ENCODE data around the gene PRR14.

The PRR14 gene

GRCh38 chr16:30660424-30661261, 9.9 kb downstream of the PRR14 start:
- DNase-seq: no peak

- no peak for DNase-seq
These were observed 11.7 kb downstream of the PRR14 start for GRCh38 chr16:30662449-30662848.

GRCh38 chr16:30663038-30663437, 12.3 kb downstream of the PRR14 start:
- no peak for DNase-seq

- DNase-seq: no peak
These were observed 13.1 kb downstream of the PRR14 start for GRCh38 chr16:30663820-30664219.

GRCh38 chr16:30664616-30665109, 13.9 kb downstream of the PRR14 start:
- no peak for DNase-seq

GRCh38 chr16:30665155-30665829, 14.5 kb downstream of the PRR14 start:
- no peak for DNase-seq

- no peak for DNase-seq
These were observed 15.1 kb downstream of the PRR14 start for GRCh38 chr16:30665830-30666190.

- DNase-seq: no peak
These were observed 15.9 kb downstream of the PRR14 start for GRCh38 chr16:30666681-30667080.

- DNase-seq: no peak
These were observed 16.7 kb downstream of the PRR14 start for GRCh38 chr16:30667361-30667905.

GRCh38 chr16:30668393-30668792, 17.6 kb downstream of the PRR14 start:
- no peak for DNase-seq

- DNase-seq: no peak
These were observed 18.5 kb downstream of the PRR14 start for GRCh38 chr16:30669026-30669902.

GRCh38 chr16:30669903-30670824, 19.4 kb downstream of the PRR14 start:
- DNase-seq: no peak

- no peak for DNase-seq
These were observed 24.4 kb downstream of the PRR14 start for GRCh38 chr16:30675143-30675542.

- no peak for DNase-seq
These were observed 27.3 kb downstream of the PRR14 start for GRCh38 chr16:30677931-30678585.

GRCh38 chr16:30678586-30678970, 27.8 kb downstream of the PRR14 start:
- DNase-seq: no peak

GRCh38 chr16:30680326-30680725, 29.6 kb downstream of the PRR14 start:
- no peak for DNase-seq

GRCh38 chr16:30688701-30689100, 37.9 kb downstream of the PRR14 start:
- no peak for DNase-seq

GRCh38 chr16:30691907-30692306, 41.1 kb downstream of the PRR14 start:
- no peak for DNase-seq

- no peak for DNase-seq
These were observed 41.8 kb downstream of the PRR14 start for GRCh38 chr16:30692396-30693064.

- no peak for DNase-seq
These were observed 44.4 kb downstream of the PRR14 start for GRCh38 chr16:30694926-30695693.

Data from SHP77 (cell line).